Posterior vena cava (tissue), 2 donors: Measurements from ENCODE around the gene C12orf56. TPM values are rescaled to one million over a fixed set of nuclear protein-coding genes. Genes with fewer than 3 reads are reported as not detected.
A peak's percentile ranks its signal among the peaks of the same experiment; 100 is the strongest.
"Not testable (repeated sequence)": the region's sequence is repeated elsewhere in the genome, so short reads cannot be mapped to it uniquely, and the experiment has no call there.

ENCODE experiments used
- DNase-seq: peaks from one replicate; pipeline ENCODE4 v3.0.0-alpha.2; 2020; ENCODE audit warnings: low spot score
- intact Hi-C, 2 donors: fragments of 100-400 bp; cut with DNase I; formaldehyde crosslinking; loops; one replicate each; pipeline versions ENCODE4 v1.14.1 to v1.14.2; 2022 to 2023
- total RNA-seq, 2 donors: library from RNA; stranded (reverse); fragmentation: NEBNext Ultra II Directional; extraction: Animal tissue kit (Norgen Biotek cat#: 25700); gene quantifications; one replicate each; pipeline ENCODE4 v1.2.1, GENCODE V29; 2021
- donor health status: DM: yes; HTN: yes; CAD: no.
- donor health status: DM: yes; HTN: yes; CAD: no.

The C12orf56 gene
- total RNA-seq, 2 donors from 2014 or later, result not detected

DNA sequence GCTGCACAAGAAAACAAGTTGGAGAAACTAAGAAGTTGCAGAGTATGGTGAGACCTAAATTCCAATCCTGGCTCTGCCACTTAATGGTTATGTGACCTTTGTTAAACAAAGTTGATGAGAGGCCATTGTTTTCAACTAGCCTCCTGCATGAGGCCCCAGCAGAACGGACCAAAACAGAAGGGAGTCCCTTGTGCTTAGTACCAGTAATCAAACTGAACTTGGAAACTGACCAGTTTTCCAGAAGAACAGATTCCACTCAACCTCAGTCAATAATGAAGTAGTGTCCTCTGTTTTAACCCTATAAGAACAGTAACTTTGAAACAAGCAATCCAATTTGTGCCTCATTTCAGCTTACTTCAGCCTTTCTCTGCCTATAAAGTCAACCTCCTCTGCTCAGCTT, 69.9 kb downstream of the C12orf56 start:
- intact Hi-C loops, result no loop called here
- no peak for DNase-seq

DNA sequence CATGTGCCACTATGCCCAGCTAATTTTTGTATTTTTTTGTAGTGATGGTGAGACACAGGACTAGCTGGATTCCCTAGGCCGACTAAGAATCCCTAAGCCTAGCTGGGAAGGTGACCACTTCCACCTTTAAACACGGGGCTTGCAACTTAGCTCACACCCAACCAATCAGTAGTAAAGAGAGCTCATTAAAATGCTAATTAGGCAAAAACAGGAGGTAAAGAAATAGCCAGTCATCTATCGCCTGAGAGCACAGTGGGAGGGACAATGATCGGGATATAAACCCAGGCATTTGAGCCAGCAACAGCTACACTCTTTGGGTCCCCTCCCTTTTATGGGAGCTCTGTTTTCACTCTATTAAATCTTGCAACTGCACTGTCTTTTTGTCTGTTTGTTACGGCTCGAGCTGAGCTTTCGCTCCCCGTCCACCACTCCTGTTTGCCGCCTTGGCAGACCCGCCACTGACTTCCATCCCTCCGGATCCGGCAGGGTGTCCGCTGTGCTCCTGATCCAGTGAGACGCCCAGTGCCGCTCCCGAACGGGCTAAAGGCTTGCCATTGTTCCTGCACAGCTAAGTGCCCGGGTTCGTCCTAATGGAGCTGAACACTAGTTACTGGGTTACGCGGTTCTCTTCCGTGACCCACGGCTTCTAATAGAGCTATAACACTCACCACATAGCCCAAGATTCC, 70.9 kb downstream of the C12orf56 start:
- intact Hi-C loops, DNase-seq: not testable (repeated sequence)

DNA sequence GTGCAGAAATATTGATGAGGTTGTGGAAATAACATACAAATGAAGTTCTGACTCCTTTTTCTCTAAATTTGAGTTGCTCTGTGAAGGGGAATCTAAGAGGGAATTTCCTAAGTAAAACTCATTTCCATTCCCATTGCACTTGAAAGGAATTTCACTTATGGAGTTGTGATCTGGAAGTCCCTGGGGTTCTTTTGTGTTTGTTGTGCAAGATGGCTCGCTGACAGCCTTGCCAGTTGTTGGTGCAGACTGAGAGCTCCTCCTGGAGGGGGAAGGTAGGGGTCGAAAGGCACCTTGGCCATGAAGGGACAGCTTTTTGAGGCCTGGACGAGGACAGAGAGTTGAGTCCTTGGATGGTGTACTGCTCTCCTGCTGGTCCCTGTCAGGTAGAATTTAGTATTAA, 72.0 kb downstream of the C12orf56 start:
- no peak for DNase-seq
- intact Hi-C loops, result no loop called here

DNA sequence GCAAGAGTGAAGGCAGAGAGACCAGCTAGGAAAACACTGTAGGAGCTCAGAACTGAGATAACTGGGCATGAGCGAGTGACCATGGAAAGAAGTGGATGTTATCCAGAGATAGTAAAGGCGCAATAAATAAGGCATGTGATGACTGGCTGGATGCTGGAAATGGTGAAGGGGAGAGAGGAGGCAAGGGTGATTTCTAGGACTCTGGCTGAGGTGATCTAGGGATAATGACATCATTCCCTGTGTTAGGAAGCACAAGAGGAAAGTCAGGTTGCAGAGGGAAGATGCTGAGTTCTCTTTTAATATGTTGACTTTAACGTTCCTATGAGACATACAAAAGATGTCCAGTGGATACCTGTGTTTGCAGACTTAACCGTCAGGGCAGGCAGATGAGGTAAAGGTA, 78.7 kb downstream of the C12orf56 start:
- no peak for DNase-seq
- intact Hi-C loops, result no loop called here

DNA sequence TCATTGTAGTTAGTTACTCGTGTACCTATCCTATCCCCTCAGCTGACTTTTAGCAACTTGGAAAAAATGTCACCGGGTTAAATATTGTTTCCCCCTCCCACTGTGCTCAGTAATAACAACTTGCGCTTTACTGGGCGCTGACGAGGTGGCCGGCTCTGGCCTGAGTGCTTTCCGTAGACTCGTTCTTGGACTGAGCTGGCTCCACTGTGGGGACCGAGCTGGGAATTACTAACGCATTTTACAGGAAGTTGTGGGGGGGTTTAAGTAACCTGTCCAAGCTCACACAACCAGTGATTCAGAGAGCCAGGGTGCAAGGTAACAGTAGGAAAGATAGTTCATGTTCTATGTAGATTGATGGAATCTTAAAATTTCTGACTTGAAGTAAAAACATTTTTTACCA, 86.0 kb downstream of the C12orf56 start:
- no peak for DNase-seq
- intact Hi-C loops, result no loop called here

DNA sequence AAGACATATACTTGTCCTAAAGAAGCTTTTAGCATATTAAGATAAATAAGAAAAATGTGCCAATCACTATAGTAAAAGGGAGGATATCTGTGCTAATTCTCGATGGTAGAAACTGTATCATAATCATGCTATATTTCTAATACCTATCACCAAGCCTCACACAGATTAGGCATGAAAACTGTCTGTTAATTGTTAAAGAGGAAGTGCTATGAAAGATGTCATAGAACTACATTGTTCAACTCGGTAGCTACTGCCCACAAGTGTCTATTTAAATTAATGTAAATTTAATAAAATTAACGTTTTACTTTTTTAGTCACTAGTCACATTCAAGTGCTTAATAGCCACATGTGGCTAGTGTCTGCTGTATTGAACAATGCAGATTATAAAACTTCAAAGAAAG, 90.9 kb downstream of the C12orf56 start:
- no peak for DNase-seq
- intact Hi-C loops, result no loop called here

DNA sequence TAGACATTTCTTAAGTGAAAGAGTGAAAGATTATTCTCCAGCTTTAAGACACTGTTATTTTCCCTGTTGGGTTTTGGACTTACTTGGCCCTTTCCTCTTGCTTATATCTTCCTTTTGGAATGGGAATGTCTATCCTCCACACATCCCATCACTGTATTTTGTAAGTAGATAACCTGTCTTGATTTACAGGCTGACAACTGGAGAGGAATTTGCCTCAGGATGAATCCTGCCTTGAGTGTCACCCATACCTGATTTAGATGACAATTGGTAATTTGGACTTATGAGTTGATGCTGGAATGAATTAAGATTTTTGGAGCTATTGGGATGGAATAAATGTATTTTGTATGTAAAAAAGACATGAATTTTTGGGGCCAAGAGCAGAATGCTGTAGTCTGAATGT, 94.3 kb downstream of the C12orf56 start:
- DNase-seq, result no peak
- intact Hi-C loops, result no loop called here

DNA sequence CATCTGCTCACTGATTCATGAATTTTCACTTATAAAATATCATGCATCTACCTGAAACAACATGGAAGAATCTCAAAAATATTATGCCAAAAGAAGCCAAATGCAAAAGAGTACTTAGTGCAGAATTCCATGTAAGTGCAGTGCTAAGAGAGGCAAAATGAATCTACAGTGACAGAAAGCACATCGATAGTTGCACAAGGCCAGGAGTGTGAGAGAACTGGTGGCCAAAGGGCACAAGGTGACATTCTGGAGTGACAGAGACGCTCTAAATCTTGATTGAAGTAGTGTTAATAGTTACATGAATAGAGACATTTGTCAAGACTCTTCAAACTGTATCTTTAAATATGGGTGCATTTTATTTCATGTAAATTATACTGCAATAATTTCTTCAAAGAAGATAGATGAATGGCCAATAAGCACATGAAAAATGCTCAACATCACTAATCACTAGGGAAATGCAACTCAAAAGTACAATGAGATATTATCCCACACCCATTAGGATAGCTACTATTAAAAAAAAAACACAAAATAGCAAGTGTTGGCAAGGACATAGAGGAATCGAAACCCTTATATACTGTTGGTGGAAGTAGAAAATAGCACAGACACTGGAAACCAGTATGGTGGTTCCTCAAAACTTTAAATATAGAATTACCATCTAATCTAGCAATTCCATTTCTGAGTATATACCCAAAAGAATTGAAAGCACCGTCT, 96.7 kb downstream of the C12orf56 start:
- intact Hi-C loops, result no loop called here
- no peak for DNase-seq

DNA sequence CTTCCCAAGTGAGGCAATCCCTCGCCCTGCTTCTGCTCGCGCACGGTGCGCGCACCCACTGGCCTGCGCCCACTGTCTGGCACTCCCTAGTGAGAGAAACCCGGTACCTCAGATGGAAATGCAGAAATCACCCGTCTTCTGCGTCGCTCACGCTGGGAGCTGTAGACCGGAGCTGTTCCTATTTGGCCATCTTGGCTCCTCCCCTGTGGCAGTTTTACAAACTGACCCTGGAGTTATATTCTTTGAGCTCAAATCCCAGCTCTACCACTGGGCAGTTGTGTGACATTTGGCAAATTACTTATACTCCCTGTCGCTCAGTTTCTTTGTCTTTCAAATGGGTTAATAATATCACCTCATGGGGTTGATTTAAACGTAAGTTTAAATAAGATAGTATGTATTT, 97.4 kb downstream of the C12orf56 start:
- DNase-seq, intact Hi-C loops: not testable (repeated sequence)

DNA sequence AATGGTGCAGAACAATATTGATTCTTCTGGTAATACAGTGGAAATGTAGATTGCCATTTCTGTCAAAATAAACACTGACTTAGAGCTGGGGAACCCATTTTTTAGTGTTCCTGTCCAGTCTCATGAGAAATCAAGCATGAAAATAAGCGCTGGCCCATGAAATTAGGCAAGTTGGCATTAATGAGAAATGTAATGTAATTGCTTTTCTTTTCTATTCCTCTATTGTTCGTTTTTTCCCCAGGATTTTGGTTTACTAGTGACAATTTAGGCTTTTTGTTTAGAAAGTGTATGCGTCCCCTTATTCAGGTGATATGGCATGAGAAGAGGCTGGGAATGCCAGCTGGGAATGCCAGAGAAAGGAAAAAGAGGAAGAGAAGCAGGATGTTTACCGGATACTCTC, 104.0 kb downstream of the C12orf56 start:
- DNase-seq, result no peak
- intact Hi-C loops, result no loop called here

DNA sequence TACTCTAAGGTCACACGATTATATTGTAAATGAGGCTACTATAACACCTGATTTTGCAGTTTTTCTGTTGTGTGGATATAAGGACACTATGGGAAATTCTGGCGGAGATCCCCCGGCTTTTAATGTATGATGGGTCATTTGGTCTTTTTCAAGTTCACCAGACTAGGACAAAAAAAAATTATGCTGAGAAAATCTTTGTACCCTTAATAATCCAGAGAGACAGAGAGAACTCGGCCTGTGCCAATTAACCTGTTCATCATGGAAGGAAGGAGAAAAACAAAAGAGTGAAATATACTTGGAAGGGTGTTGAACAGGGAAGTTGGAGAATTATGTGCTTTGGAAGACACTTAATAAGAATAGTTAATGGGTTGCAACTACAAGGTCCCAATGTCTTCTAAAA, 106.3 kb downstream of the C12orf56 start:
- intact Hi-C loops, result no loop called here
- no peak for DNase-seq

DNA sequence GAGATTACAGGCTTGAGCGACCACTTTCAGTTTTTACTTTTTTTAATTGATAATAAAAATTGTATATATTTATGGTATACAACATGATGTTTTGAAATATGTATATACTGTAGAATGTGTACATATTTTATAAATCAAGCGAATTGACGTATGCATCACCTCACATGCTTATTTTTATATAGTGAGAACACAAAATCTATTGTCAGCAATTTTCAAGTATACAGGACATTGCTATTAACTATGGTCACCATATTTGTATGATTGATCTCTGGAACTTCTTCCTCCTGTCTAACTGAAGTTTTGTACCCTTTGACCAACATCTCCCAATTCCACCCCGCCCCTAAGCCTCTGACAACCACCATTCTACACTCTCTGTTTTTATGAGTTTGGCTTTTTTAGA, 112.1 kb downstream of the C12orf56 start:
- intact Hi-C loops, result no loop called here
- DNase-seq, result no peak

DNA sequence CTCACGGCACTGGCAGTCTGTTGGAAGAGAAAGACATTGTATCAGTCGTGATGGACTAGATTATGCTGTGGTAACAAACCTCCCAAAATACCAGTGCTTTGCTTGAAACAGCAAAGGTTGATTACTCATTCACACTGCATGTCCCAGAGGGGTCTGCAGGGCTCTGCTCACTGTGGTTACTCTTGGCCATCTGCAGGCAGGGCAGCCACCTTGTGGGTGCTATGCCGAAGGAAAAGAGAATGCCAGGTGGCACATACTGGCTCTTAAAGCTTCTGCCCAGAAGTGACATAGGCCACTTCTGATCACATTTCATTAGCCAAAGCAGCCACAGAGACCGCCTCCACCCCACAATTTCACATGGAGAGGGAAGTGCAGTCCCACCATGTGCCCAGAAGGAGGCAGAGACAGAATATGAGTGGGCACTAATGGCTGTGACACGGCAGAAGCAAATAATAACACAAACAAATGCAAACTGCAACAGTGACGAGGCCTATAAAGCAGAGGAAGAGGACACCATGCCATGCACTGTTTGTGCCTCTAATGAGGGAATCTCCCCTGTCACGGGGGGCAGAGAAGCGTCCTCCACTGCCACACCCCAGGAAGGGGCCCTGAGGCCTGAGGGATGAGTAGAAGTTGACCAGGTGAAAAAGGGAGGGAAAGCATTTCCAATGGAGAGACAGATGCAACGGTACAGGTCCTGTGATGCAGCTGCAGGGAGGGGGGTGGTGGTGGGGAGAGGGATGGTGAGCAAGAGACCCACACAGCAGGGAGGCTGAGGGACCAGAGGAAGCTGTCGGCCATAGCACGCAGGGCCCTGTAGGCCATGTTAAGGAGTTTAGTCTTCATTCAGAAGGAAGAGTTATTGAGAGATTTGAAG, 116.8 kb downstream of the C12orf56 start:
- no peak for DNase-seq
- intact Hi-C loops, result no loop called here

DNA sequence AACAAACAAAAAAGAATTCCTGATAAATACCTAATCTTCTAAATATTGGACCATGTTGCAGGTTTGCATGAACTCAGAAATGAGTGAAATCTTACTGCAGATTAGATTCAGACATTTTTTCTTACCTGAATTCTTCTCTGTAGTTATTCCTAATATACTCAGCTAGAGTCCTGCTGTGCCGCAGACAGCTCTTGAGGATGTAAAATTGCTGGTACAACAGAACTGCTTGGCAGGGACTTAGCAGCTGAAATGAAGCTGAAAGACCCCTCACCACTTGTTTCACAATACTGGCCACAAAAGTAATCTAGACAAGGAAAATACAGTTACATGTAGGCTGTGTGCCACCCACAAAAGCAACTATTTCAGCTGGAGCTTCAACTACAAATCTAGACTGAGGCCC, 120.1 kb downstream of the C12orf56 start:
- intact Hi-C loops, result no loop called here
- no peak for DNase-seq

DNA sequence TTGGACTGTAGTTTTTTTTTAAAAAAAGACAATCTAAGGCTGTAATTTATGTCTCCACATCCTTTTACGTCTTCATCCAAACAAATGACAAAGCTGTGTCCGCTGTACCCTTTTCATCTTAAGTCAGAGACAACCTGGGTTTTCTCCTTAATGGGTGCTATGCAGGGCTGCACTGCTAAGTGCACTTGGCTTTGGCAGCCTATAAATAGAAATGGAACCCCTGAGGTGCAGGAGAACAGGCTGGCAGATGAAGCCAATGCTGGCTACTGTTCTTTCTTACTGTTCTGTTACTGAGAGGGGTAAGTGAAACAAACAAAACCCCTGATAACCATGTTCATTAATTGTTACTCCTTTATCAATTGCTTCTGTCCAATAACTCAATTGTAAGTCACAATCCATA, 121.4 kb downstream of the C12orf56 start:
- intact Hi-C loops, result no loop called here
- DNase-seq, result no peak

DNA sequence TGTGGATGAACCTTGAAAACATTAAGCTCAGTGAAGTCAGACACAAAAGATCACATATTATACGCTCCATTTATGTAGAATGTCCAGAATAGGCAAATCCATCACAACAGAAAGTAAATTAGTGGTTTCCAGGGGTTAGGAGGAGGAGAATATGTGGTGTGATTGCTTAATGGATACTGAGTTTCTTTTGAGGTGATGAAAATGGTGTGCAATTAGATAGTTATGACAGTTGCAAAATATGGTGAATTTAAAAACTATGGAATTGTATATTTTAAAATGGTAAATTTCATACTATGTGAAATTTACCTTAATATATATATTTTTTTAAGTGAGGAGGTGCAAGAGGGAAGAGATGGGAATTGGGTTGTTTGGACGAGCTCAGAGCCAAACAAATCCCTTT, 122.1 kb downstream of the C12orf56 start:
- no peak for DNase-seq
- intact Hi-C loops, result no loop called here

DNA sequence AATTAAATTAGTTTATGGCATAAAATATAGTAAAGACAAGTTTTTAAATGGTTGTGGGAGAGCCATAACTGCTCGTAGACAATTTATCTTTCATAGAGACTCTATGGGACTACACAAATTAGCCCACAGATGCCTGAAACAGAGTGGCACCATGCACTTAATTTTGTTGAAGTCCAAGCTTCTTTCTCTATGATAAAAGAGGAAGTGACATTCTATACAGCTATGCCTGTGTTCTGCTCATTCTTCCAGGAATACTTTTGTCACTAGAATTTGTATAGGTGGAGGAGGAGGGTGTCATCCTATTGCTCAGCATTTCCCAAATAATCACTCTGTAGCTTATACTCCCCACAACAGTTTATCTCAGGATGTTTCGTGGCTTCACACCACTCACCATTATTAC, 124.7 kb downstream of the C12orf56 start:
- intact Hi-C loops, result no loop called here
- no peak for DNase-seq

DNA sequence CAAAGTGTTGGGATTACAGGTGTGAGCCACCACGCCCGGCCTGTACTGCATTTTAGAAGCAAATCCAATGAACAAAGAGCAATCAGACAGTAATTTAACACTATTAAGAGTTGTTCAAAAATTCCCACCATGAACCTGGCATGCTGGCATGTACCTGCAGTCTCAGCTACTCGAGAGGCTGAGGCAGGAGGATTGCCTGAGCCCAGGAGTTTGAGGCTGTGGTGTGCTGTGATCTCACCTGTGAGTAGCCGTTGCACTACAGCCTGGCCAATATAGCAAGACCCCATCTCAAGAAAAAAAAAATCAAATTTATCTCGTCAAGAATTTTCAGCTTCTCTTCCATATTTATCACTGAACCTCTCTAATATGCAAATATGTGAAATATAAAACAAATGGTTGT, 128.7 kb downstream of the C12orf56 start:
- DNase-seq, result peak; percentile 70
- intact Hi-C loops, result no loop called here

DNA sequence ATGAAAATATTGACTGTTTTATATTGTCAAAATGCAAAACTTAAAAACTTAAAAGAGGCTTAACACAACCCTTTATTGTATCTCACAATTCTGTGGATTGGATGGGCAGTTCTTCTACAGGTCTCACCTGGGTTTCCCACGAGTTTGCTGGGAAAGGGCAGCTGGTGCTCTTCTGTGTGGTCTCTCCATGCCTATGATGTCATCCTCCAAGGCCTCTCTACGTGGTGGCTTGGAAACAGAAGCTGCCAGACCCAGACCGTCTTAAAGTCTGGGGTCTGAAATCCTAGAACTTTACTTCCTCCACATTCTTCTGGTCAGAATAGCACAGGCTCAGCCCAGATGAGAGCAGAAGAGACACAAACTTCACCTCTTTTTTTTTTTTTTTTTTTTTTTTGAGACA, 132.0 kb downstream of the C12orf56 start:
- intact Hi-C loops, result loop anchor here in 1 of 2 donors (5.0 kb wide), 1 partner anchor 436 kb away; no protein-coding TSS in a partner anchor
- DNase-seq, result no peak

DNA sequence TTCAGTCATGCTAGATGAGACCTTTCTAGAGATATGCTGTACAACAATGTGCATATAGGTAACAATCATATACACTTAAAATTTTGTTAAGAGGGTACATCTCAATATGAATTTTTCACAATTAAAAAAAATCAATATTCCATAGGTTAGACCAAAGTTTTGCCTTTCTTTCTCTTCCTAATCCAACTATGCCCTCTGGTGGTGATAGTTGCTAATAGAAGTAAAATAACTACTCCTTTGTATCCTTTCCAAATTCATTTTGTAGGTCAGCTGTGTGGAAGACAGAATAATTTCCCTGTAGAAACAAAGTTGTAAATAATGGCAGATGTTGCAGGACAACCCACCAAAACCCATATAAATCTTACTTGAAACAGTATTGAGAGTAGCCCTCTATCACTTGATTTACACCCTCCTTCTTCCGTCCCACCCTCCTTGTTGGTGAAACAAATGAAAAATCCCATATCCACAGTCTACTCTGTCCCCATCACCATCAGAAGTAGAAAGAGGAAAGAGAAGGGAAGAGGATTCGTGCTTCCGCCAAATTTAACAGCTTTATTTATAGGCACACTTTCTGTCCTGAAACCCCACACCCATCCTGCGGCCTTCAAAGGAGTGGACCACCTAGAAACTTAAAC, 134.3 kb downstream of the C12orf56 start:
- intact Hi-C loops, result loop anchor here in 1 of 2 donors (2.0 to 5.0 kb wide), 2 partner anchors 415 to 434 kb away; no protein-coding TSS in a partner anchor
- DNase-seq, result no peak
